Colonic mucosa (tissue), 4 donors: ENCODE results near the gene SLC46A1. TPM values are rescaled to one million over a fixed set of nuclear protein-coding genes. Genes with fewer than 3 reads are reported as not detected.

Source experiments
- DNase-seq: peaks from one replicate; pipeline ENCODE4 v3.0.0-alpha.2; 2020
- H3K27ac ChIP-seq: fragments of 200-600 bp; one replicate; pipeline ENCODE4 v1.8.0; 2021
- H3K27me3 ChIP-seq: fragments of 200-600 bp; one replicate; pipeline ENCODE4 v1.8.0; 2021
- H3K36me3 ChIP-seq: fragments of 200-600 bp; one replicate; pipeline ENCODE4 v1.8.0; 2021
- H3K4me1 ChIP-seq: fragments of 200-600 bp; one replicate; pipeline ENCODE4 v1.8.0; 2021; ENCODE audit warnings: mild to moderate bottlenecking
- H3K4me3 ChIP-seq: fragments of 200-600 bp; one replicate; pipeline ENCODE4 v1.8.0; 2021
- H3K9ac ChIP-seq, 2 donors: one replicate each; pipeline ENCODE4 v1.7.0; 2013; ENCODE audit warnings: control low read depth in 2 of 2, low read depth in 2 of 2, low read length in 2 of 2
- H3K9me3 ChIP-seq: fragments of 200-600 bp; one replicate; pipeline ENCODE4 v1.8.0; 2021
- CTCF ChIP-seq: fragments of 200-600 bp; IDR thresholded peaks from one replicate; pipeline ENCODE4 v1.8.0; 2022; ENCODE audit warnings: antibody characterized with exemption, mild to moderate bottlenecking
- intact Hi-C: fragments of 100-400 bp; cut with DNase I; formaldehyde crosslinking; loops from one replicate; pipeline ENCODE4 v1.14.1; 2022
- total RNA-seq, 2 donors: library from RNA; stranded (reverse); fragmentation: NEBNext Ultra II Directional in 1 of 2; extraction: Animal tissue kit (Norgen Biotek cat#: 25700) in 1 of 2; gene quantifications; one replicate each; pipeline ENCODE4 v1.2.1, GENCODE V29; 2021
- donor health status: healthy.
- donor health status: DM: no; HTN: no; CAD: no.
- donor health status: DM: no; HTN: no; CAD: no.

Gene SLC46A1
- total RNA-seq, 2 donors from 2014 or later, result 4.3 to 5.4 TPM

- TF ChIP-seq CTCF, result no peak
- intact Hi-C loops, result no loop called here
- DNase-seq, result no peak
- Histone ChIP-seq H3K27ac (peak overlapping the region; percentile 76), H3K9me3 (no peaks in the 10 kb centered on the region), H3K4me3 (peak overlapping the region; percentile 99), H3K27me3 (no peaks in the 10 kb centered on the region), H3K4me1 (peaks cover 7% of the 10 kb centered on the region), H3K9ac (peak overlapping the region; percentile 74 to 86), H3K36me3 (peaks cover 16% of the 10 kb centered on the region)
Observed at GRCh38 chr17:28357901-28358197, 48.2 kb downstream of the SLC46A1 start.

DNA sequence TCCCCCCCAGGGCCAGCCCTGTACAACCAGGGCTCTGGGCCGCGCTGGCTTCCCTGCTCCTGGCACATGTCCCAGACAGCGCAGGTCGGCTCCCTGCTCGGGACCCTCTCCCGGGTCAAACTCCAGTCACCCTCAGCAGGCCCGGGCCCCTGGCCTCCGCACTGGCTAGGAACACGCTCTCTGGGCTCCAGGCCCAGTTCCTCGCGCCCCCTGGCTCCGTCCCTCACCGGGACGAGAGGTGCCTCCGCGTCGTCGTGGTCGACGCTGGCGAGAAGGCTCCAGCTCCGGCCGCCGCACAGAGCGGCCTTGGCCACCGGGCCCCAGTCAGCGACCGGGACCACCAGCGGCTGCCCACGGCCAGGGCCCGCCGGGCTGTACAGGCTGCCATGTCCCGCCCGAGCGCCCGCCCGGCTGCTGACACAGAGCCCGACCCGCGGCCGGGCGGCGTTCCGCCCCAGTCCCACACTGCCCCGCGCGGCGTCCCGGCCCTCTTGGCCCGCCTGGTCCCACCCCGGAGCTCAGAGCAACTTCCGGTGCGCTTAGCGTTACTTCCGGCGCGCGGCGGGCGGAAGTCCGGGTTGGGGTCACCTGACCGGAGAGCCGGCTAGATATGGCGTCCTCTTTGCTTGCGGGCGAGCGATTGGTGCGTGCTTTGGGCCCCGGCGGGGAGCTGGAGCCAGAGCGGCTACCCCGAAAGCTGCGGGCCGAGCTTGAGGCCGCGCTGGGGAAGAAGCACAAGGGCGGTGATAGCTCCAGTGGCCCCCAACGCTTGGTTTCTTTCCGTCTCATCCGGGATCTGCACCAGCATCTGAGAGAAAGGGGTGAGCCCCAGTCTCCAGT lies 48.7 kb downstream of the SLC46A1 start, which contains the start of gene POLDIP2:
TSS of gene POLDIP2 (minus strand) at position 467 of the 840 bp plus-strand sequence. CDS start at position 388, 79 bp downstream.
- peak; percentile 96 for DNase-seq
- Histone ChIP-seq H3K36me3 (peaks cover 18% of the 10 kb centered on the region), H3K9me3 (no peaks in the 10 kb centered on the region), H3K4me3 (peak within 1 kb of the TSS; percentile 99), H3K9ac (peak within 1 kb of the TSS; percentile 92 to 97), H3K27ac (peak within 1 kb of the TSS; percentile 76), H3K27me3 (no peaks in the 10 kb centered on the region), H3K4me1 (peaks cover 7% of the 10 kb centered on the region)
- intact Hi-C loops, result no loop called here
- no peak for TF ChIP-seq CTCF

DNA sequence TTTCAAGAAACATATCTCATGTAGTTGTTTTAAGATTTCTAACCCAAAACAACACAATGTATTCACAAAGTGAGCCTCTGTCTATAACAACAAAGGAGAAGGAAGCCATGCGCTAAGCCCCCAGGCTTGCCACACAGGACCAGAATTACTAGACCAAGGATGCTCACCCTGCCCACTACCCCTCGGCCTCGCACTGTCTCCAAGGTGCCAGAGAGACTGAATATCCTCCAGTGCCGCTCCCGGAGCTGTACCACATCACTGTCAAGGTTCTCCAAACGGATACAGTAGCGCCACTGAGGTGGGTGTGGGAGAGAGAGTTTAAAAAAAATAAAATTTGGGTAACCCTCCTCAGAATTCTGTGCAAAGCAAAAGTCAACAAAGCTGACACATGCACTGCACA lies 55.7 kb downstream of the SLC46A1 start:
- intact Hi-C loops, result no loop called here
- Histone ChIP-seq H3K27me3 (no peaks in the 10 kb centered on the region), H3K9ac (no peak overlapping the region), H3K4me1 (no peaks in the 10 kb centered on the region), H3K36me3 (peaks cover 20% of the 10 kb centered on the region), H3K4me3 (no peak overlapping the region), H3K27ac (no peak overlapping the region), H3K9me3 (no peaks in the 10 kb centered on the region)
- TF ChIP-seq CTCF, result no peak
- no peak for DNase-seq

- no peak overlapping the region for H3K27ac ChIP-seq
- no peaks in the 10 kb centered on the region for H3K4me1 ChIP-seq
- H3K9me3 ChIP-seq, result no peaks in the 10 kb centered on the region
- H3K4me3 ChIP-seq, result no peak overlapping the region
- no peaks in the 10 kb centered on the region for H3K27me3 ChIP-seq
- intact Hi-C loops, result no loop called here
- H3K36me3 ChIP-seq, result peaks cover 20% of the 10 kb centered on the region
- H3K9ac ChIP-seq, result no peak overlapping the region
- no peak for TF ChIP-seq CTCF
- DNase-seq, result no peak
Observed at GRCh38 chr17:28348979-28349378, 57.0 kb downstream of the SLC46A1 start.

DNA sequence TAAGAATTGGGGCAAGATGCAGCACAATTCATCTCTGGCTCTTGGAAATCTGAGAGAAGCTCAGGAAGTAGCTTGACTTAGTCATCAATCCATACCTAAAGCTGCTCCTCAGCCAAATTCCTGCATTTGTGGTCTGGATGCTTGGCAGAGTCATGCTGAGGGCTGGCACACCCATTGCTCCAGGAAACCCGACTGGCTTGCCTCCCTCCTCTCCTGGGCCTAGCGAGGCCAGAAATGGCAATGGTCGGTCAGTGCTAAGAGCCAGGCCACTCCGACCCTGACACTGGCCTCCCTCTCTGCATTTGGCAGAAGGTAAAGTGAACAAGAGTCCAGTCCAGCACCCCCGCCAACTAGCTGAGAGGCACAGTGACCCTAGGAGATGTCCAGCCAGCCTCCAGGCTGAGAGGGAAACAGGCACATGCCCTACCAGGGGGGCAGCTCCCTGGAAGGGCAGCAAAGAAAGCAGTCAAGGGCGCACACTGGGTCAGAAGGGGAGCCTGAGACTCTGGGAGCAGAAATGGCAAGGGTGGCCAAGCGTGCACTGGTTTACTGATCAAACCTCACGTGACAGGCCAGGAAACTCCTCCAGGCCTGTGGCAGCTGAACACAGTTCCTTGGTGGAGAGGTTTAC lies 58.6 kb downstream of the SLC46A1 start:
- Histone ChIP-seq H3K4me1 (no peaks in the 10 kb centered on the region), H3K27ac (no peak overlapping the region), H3K9me3 (no peaks in the 10 kb centered on the region), H3K9ac (no peak overlapping the region), H3K27me3 (no peaks in the 10 kb centered on the region), H3K36me3 (peaks cover 13% of the 10 kb centered on the region), H3K4me3 (no peak overlapping the region)
- intact Hi-C loops, result no loop called here
- TF ChIP-seq CTCF, result no peak
- no peak for DNase-seq
